ENCODE data around the gene CSH1. TPM values are rescaled to one million over a fixed set of nuclear protein-coding genes. Genes with fewer than 3 reads are reported as not detected.

Gene CSH1
- total RNA-seq, 1 donor from 2014 or later, result not detected

DNA sequence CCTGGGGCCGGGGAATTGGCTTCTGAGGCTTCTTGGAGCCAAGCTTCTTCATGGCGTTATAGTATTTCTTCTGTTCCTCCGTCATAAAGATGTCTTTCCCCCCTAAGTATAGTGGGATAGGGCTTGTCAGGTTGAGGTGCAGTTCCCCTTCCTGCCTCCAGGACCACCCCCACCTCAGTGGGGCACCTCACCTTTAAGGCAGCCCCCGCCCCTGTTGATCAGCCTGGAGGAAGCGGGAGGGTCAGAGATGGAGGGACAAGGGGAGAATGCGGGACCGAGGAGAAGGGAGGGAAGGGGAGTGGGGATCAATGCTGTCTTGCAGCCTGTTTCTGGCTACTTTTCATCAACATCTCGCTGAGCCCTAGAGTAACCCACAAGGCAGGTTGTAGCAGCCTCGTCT, 47.4 kb upstream of the CSH1 start:
- H3K4me3 Mint-ChIP-seq, result no peak overlapping the region
- DNase-seq (ENCODE audit: low spot score), result no peak
- H3K36me3 ChIP-seq, result no peaks in the 10 kb centered on the region

GRCh38 chr17:63942309-63942985, 46.1 kb upstream of the CSH1 start:
- no peaks in the 10 kb centered on the region for H3K36me3 Mint-ChIP-seq
- DNase-seq (ENCODE audit: low spot score), result no peak

More for the DNA sequence above, 47.4 kb upstream of the CSH1 start:
- Mint-ChIP-seq H3K9me3 (no peaks in the 10 kb centered on the region), H3K27me3 (ENCODE audit: insufficient read depth, low read depth) (peaks cover 3% of the 10 kb centered on the region), H3K36me3 (no peaks in the 10 kb centered on the region), H3K27ac (no peak overlapping the region), H3K4me1 (peaks cover 19% of the 10 kb centered on the region)
- Histone ChIP-seq H3K9ac (no peak overlapping the region), H3K4me3 (no peak overlapping the region), H3K27ac (no peak overlapping the region), H3F3A (ENCODE audit: low read depth) (no peaks in the 10 kb centered on the region), H3K79me2 (ENCODE audit: low read depth) (no peaks in the 10 kb centered on the region), H3K9me3 (ENCODE audit: low read depth) (no peaks in the 10 kb centered on the region), H4K20me1 (ENCODE audit: low read depth) (no peaks in the 10 kb centered on the region), H3K27me3 (no peaks in the 10 kb centered on the region), H3K4me2 (no peak overlapping the region), H3K4me1 (peaks cover under 1% of the 10 kb centered on the region), H2AFZ (replicated peaks) (no peak overlapping the region)
- no peak for TF ChIP-seq EZH2phosphoT487 (IDR thresholded peaks at IDR 0.05)
- TF ChIP-seq, protein P1, sequence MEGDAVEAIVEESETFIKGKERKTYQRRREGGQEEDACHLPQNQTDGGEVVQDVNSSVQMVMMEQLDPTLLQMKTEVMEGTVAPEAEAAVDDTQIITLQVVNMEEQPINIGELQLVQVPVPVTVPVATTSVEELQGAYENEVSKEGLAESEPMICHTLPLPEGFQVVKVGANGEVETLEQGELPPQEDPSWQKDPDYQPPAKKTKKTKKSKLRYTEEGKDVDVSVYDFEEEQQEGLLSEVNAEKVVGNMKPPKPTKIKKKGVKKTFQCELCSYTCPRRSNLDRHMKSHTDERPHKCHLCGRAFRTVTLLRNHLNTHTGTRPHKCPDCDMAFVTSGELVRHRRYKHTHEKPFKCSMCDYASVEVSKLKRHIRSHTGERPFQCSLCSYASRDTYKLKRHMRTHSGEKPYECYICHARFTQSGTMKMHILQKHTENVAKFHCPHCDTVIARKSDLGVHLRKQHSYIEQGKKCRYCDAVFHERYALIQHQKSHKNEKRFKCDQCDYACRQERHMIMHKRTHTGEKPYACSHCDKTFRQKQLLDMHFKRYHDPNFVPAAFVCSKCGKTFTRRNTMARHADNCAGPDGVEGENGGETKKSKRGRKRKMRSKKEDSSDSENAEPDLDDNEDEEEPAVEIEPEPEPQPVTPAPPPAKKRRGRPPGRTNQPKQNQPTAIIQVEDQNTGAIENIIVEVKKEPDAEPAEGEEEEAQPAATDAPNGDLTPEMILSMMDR (IDR thresholded peaks at IDR 0.05), result peak; percentile 25

DNA sequence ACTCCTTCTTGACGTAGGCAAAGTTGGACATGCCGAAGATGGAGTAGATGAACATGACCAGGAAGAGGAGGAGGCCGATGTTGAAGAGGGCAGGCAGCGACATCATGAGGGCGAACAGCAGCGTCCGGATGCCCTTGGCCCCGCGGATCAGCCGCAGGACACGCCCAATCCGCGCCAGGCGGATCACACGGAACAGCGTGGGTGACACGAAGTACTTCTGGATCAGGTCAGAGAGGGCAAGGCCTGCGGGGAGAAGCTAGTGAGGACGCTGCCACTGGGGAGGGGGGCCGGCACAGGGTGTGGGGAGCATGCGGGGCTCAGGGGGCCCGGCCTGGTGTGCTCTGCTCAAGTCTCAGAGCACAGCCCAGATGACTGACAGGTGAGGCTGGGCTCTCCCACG, 45.4 kb upstream of the CSH1 start:
- no peaks in the 10 kb centered on the region for H3K27me3 Mint-ChIP-seq (ENCODE audit: insufficient read depth, low read depth)
- Histone ChIP-seq H3K79me2 (ENCODE audit: low read depth) (no peaks in the 10 kb centered on the region), H3F3A (ENCODE audit: low read depth) (no peaks in the 10 kb centered on the region), H3K4me3 (no peak overlapping the region), H3K9ac (no peak overlapping the region), H2AFZ (replicated peaks) (no peak overlapping the region), H3K4me1 (peaks cover 8% of the 10 kb centered on the region), H3K4me2 (no peak overlapping the region), H3K27ac (no peak overlapping the region), H3K36me3 (no peaks in the 10 kb centered on the region), H3K9me3 (ENCODE audit: low read depth) (no peaks in the 10 kb centered on the region), H4K20me1 (ENCODE audit: low read depth) (no peaks in the 10 kb centered on the region), H3K27me3 (no peaks in the 10 kb centered on the region)
- H3K27ac Mint-ChIP-seq, result no peak overlapping the region
- H3K9me3 Mint-ChIP-seq, result no peaks in the 10 kb centered on the region
- H3K36me3 Mint-ChIP-seq, result no peaks in the 10 kb centered on the region
- no peak for DNase-seq (ENCODE audit: low spot score)
- no peak for TF ChIP-seq EZH2 (IDR thresholded peaks at IDR 0.05)
- TF ChIP-seq EZH2phosphoT487 (IDR thresholded peaks at IDR 0.05), result no peak
- TF ChIP-seq, protein P1 (IDR thresholded peaks at IDR 0.05), result no peak
- no peak overlapping the region for H3K4me3 Mint-ChIP-seq
- peaks cover 36% of the 10 kb centered on the region for H3K4me1 Mint-ChIP-seq

More at GRCh38 chr17:63942309-63942985, 46.1 kb upstream of the CSH1 start:
- H3K4me3 ChIP-seq, result no peak overlapping the region
- H3K9me3 ChIP-seq (ENCODE audit: low read depth), result no peaks in the 10 kb centered on the region
- TF ChIP-seq EZH2phosphoT487 (IDR thresholded peaks at IDR 0.05) (no peak), EZH2 (IDR thresholded peaks at IDR 0.05) (no peak)
- TF ChIP-seq, protein P1 (IDR thresholded peaks at IDR 0.05), result no peak
- no peaks in the 10 kb centered on the region for H3K27me3 ChIP-seq
- no peak overlapping the region for H3K9ac ChIP-seq
- H3K36me3 ChIP-seq, result no peaks in the 10 kb centered on the region
- H3K4me2 ChIP-seq, result no peak overlapping the region
- peaks cover 31% of the 10 kb centered on the region for H3K4me1 Mint-ChIP-seq
- no peaks in the 10 kb centered on the region for H3K79me2 ChIP-seq (ENCODE audit: low read depth)
- H3K27ac Mint-ChIP-seq, result no peak overlapping the region
- H3K4me3 Mint-ChIP-seq, result no peak overlapping the region
- no peaks in the 10 kb centered on the region for H3F3A ChIP-seq (ENCODE audit: low read depth)
- peaks cover 8% of the 10 kb centered on the region for H3K4me1 ChIP-seq
- H2AFZ ChIP-seq (replicated peaks), result no peak overlapping the region
- H3K9me3 Mint-ChIP-seq, result no peaks in the 10 kb centered on the region
- H4K20me1 ChIP-seq (ENCODE audit: low read depth), result no peaks in the 10 kb centered on the region
- H3K27me3 Mint-ChIP-seq (ENCODE audit: insufficient read depth, low read depth), result no peaks in the 10 kb centered on the region
- no peak overlapping the region for H3K27ac ChIP-seq

Measured in neural progenitor cell (in vitro differentiated cells).